GM12873 (cell line): ENCODE data around the gene DACT2.

Experiments used
- TF ChIP-seq, protein P1 (sequence below): IDR thresholded peaks from 2 replicates; pipeline ENCODE4 v1.5.1; 2012; ENCODE audit warnings: low read depth, mild to moderate bottlenecking, moderate library complexity, low read length, control low read depth; ENCODE audit not compliant: insufficient read depth; ENCODE audit errors: missing control alignments

DACT2 gene

DNA sequence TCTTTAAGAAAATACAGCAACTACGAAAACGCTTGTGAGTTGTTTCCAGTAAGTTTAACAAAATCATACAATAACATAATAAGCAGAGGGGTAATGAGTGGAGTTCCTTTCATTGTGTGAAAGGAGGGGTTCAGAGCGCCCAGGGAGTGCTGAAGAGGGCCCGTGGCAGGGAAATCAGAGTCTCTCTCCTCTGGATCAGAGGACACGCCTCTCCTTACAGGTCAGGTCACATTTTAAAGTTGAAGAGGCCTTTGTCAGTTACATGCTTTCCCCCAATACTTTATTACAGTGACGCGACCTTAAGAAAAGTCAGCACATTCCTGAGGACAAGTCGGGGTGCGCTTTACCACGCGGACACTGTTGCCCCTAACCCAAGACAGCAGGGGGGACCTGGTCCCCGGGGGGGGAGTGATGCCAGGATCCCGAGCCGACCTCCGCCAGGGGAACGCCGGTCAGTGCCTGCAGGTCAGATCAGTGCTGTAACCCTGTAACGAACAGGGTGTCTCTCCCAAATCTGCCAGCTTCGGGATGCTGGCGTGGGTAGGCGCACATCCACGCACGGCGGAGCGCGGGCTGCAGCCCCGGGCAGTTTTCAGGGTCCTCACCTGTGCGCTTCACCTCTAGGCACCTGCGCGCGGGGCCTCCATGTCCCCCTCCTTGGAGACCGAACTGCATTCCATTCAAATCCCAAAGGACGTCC is 848 bp downstream of the DACT2 start:
- TF ChIP-seq, protein P1, sequence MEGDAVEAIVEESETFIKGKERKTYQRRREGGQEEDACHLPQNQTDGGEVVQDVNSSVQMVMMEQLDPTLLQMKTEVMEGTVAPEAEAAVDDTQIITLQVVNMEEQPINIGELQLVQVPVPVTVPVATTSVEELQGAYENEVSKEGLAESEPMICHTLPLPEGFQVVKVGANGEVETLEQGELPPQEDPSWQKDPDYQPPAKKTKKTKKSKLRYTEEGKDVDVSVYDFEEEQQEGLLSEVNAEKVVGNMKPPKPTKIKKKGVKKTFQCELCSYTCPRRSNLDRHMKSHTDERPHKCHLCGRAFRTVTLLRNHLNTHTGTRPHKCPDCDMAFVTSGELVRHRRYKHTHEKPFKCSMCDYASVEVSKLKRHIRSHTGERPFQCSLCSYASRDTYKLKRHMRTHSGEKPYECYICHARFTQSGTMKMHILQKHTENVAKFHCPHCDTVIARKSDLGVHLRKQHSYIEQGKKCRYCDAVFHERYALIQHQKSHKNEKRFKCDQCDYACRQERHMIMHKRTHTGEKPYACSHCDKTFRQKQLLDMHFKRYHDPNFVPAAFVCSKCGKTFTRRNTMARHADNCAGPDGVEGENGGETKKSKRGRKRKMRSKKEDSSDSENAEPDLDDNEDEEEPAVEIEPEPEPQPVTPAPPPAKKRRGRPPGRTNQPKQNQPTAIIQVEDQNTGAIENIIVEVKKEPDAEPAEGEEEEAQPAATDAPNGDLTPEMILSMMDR = no peak

DNA sequence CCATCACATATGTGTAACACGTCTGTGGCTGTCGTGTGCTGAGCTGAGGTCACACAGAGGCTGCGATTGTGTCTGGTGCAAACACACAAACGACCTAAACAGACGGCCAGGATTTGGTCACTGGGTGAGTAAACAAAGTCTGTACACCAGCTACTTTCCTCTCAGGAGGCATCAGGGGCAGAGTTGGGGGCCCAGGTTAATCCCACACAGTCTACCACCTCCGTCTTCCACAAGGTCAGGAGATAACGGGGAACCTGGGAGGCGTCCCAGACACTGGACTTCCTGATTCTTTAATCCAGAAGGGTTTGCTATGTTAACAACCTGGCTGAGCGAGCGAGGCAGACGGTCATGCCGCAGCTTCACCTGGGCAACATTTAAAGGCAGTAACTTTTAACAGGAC is 1.5 kb downstream of the DACT2 start:
- TF ChIP-seq, protein P1 = no peak

DNA sequence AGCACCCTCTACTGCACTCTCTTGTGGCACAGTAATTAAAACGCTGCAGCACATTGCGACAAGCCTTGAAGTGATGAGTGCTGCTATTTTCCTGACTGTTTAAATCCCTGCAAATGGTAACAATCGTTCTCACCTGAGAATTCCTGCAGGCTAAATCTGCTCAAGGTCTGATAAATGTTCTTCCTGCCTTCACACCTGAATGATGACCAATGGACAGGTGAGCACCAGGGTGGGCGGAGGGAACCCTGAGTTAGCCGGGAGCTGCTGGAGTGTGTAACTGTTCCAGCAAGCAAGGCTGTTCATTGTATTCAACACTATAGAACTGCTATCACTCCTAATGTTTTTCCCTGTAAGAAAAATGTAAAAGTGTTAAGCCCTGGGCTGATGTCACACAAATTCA is 4.0 kb downstream of the DACT2 start:
- TF ChIP-seq, protein P1 = no peak

DNA sequence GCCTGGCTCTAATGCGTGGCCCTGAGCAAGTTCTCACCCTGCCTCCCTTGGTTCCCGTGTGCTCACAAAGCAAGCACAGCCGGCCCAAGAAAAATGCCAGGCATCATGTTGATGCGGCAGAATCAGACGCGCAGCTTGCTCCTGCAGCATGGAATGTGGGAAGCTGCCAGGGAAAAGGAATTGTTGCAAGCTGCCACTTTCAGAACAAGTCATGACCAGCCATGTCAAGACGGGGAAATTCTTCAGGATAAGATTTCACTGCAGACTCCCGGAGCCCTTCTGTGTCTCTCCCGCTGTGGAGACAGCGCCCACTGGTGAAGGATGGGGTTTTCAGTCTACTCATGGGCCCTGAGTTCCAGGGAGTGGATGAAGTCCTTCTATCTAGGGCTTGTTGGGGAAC is 4.6 kb downstream of the DACT2 start:
- TF ChIP-seq, protein P1 = no peak

DNA sequence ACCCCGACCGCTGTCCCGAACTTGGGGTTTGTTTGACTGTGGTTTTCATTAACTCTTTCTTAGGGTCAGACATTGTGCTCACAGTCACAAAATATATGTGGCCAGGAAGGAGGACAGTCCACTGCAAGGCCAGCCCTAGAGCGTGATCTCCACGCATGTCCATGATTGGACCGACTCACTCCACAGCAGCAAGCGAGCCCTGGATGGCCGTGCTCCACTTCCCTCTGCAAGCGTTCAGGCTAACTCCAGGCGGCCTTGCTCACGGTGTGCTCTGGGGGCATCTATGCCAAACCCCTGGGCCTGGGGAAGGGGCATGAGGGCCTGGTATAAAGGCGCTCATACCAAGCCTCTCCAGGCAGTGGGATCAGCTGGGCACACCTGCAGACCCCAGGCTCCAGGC is 5.6 kb downstream of the DACT2 start:
- TF ChIP-seq, protein P1 = no peak

DNA sequence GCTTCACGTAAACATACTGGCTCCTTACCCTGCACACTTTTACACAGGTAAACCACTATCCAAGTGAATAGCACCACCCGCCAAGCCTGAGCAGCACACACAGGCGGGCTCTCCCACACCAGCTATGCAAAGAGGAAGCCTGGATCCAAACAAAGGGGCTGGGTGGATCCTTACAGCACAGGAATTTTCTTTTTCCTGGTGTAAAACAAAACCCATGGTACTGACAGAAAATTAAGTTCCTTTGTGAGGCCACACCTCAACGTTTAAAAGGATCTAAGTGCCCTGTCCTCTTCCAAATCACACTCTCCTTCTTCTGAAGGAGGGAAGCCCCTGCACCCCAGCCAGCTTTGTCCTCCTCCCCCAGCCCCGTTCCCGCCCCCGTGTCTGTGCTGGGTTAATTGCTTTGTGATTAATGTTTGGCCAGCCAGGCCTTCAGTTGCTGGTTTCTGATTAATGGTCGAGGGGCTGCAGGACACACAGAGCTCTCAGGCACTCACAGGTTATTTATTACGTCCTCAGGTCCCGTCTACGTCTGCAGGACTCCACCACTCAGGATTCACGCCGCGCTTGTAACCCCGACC is 6.1 kb downstream of the DACT2 start:
- TF ChIP-seq, protein P1 = no peak

DNA sequence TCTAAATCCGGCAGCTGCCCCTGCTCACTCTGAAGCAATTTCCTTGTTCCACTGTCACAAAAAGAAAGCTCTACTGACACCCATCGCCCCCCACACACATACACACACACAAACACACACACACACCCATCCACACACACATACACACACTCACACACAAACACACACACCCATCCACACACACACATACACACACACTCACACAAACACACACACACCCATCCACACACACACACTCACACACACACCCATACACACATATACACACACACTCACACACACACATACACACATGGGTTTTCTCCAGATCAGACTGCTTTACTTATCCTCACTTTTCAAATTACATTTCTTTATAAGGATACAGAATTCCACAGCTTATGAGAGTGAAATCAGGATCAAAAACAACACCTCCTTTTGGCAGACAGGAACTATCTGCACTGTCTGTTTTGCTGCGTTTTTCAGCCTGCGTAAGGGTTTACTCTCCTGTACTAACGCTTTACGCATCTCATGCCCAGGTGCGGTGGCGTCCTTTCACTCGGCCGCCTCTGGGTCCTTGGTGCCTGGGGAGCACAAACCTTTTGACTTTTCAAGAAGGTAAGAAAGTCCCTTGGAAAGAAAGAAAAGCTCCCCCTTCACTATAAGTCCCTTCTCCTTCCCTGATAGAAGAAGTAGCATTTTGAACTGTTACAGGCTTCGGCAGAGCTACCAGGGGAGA is 8.0 kb downstream of the DACT2 start:
- TF ChIP-seq, protein P1 = no peak
